H9 (cell line): Measurements from ENCODE around the gene RPL27A. TPM values are rescaled to one million over a fixed set of nuclear protein-coding genes. Genes with fewer than 3 reads are reported as not detected.

ENCODE experiments used
- DNase-seq: peaks from one replicate; pipeline ENCODE4 v3.0.0-alpha.2; 2017
- H2AFZ ChIP-seq: one replicate; pipeline ENCODE4 v1.6.1; 2013; ENCODE audit warnings: mild to moderate bottlenecking, low read length, control low read depth, moderate library complexity
- H2AK5ac ChIP-seq: 2 replicates; pipeline ENCODE4 v1.6.1; 2013; ENCODE audit warnings: low read length, control low read depth, mixed read lengths; ENCODE audit not compliant: insufficient read length
- H2BK120ac ChIP-seq: one replicate; pipeline ENCODE4 v1.6.1; 2013; ENCODE audit warnings: low read depth, mild to moderate bottlenecking, low read length, control low read depth, inconsistent platforms; ENCODE audit not compliant: poor library complexity, severe bottlenecking
- H2BK12ac ChIP-seq: 2 replicates; pipeline ENCODE4 v1.6.1; 2013; ENCODE audit warnings: low read length, control low read depth, mixed read lengths, low read depth; ENCODE audit not compliant: insufficient read length
- H2BK15ac ChIP-seq: 2 replicates; pipeline ENCODE4 v1.6.1; 2013; ENCODE audit warnings: low read depth, low read length, control low read depth
- H2BK20ac ChIP-seq: one replicate; pipeline ENCODE4 v1.6.1; 2013; ENCODE audit warnings: low read depth, mild to moderate bottlenecking, low read length, control low read depth, inconsistent platforms; ENCODE audit not compliant: poor library complexity, severe bottlenecking
- H2BK5ac ChIP-seq: 2 replicates; pipeline ENCODE4 v1.6.1; 2013; ENCODE audit warnings: low read length, control low read depth, mixed read lengths; ENCODE audit not compliant: insufficient read length
- H3K14ac ChIP-seq: 2 replicates; pipeline ENCODE4 v1.6.1; 2013; ENCODE audit warnings: low read length, control low read depth; ENCODE audit not compliant: insufficient read depth
- H3K18ac ChIP-seq: 2 replicates; pipeline ENCODE4 v1.6.1; 2013; ENCODE audit warnings: low read depth, mild to moderate bottlenecking, mixed read lengths, low read length, control low read depth; ENCODE audit not compliant: insufficient read length
- H3K23ac ChIP-seq: 2 replicates; pipeline ENCODE4 v1.6.1; 2013; ENCODE audit warnings: low read length, control low read depth, mixed read lengths, low read depth; ENCODE audit not compliant: insufficient read length
- H3K23me2 ChIP-seq: 2 replicates; pipeline ENCODE4 v1.6.1; 2013; ENCODE audit warnings: low read depth, mild to moderate bottlenecking, mixed read lengths, low read length, control low read depth; ENCODE audit not compliant: insufficient read length, poor library complexity, severe bottlenecking
- H3K27ac ChIP-seq: 2 replicates; pipeline ENCODE4 v1.5.1; 2013; ENCODE audit warnings: low read length, control low read depth, mixed read lengths, low read depth; ENCODE audit not compliant: insufficient read length
- H3K27me3 ChIP-seq: 2 replicates; pipeline ENCODE4 v1.6.1; 2013; ENCODE audit warnings: low read length, control low read depth, inconsistent platforms; ENCODE audit not compliant: insufficient read depth
- H3K4ac ChIP-seq: 2 replicates; pipeline ENCODE4 v1.6.1; 2013; ENCODE audit warnings: low read depth, mild to moderate bottlenecking, control low read depth, inconsistent platforms, low read length, moderate library complexity
- H3K4me1 ChIP-seq: 2 replicates; pipeline ENCODE4 v1.6.1; 2013; ENCODE audit warnings: low read length, control low read depth, inconsistent platforms; ENCODE audit not compliant: insufficient read depth
- H3K4me2 ChIP-seq: 2 replicates; pipeline ENCODE4 v1.6.1; 2013; ENCODE audit warnings: low read length, control low read depth, mixed read lengths; ENCODE audit not compliant: insufficient read length, insufficient read depth
- H3K56ac ChIP-seq: 2 replicates; pipeline ENCODE4 v1.6.1; 2013; ENCODE audit warnings: low read depth, mild to moderate bottlenecking, mixed read lengths, low read length, control low read depth; ENCODE audit not compliant: insufficient read length
- H3K79me1 ChIP-seq: 2 replicates; pipeline ENCODE4 v1.6.1; 2013; ENCODE audit warnings: low read depth, mild to moderate bottlenecking, moderate library complexity, low read length, control low read depth, inconsistent platforms; ENCODE audit not compliant: insufficient read depth, poor library complexity, severe bottlenecking
- H3K79me2 ChIP-seq: 2 replicates; pipeline ENCODE4 v1.6.1; 2013; ENCODE audit warnings: low read length, control low read depth, inconsistent platforms; ENCODE audit not compliant: insufficient read depth
- H3K9ac ChIP-seq: 2 replicates; pipeline ENCODE4 v1.6.1; 2013; ENCODE audit warnings: low read length, control low read depth, mixed read lengths; ENCODE audit not compliant: insufficient read length; ENCODE audit errors: extremely low read depth
- H3K9me3 ChIP-seq: one replicate; pipeline ENCODE4 v1.6.1; 2013; ENCODE audit warnings: low read depth, low read length, inconsistent platforms; ENCODE audit not compliant: control insufficient read depth
- H3T11ph ChIP-seq: one replicate; pipeline ENCODE4 v1.6.1; 2013; ENCODE audit warnings: mild to moderate bottlenecking, low read length, control low read depth, inconsistent platforms
- H4K20me1 ChIP-seq: one replicate; pipeline ENCODE4 v1.6.1; 2013; ENCODE audit not compliant: control insufficient read depth, insufficient read length, insufficient read depth
- H4K5ac ChIP-seq: 2 replicates; pipeline ENCODE4 v1.6.1; 2013; ENCODE audit warnings: low read depth, mild to moderate bottlenecking, mixed read lengths, low read length, control low read depth; ENCODE audit not compliant: insufficient read length
- H4K8ac ChIP-seq: replicated peaks from 2 replicates; pipeline ENCODE4 v1.6.1; 2013; ENCODE audit warnings: low read length, control low read depth, mixed read lengths, low read depth; ENCODE audit not compliant: insufficient read length
- H4K91ac ChIP-seq: 2 replicates; pipeline ENCODE4 v1.6.1; 2013; ENCODE audit warnings: low read depth, mild to moderate bottlenecking, moderate library complexity, mixed read lengths, low read length, control low read depth; ENCODE audit not compliant: insufficient read length
- H3K27ac Mint-ChIP-seq, 3 experiments: 2 replicates in 2 of 3; 3 replicates in 1 of 3; pipeline ENCODE4 v1.8.0; 2020 to 2021; ENCODE audit warnings: mixed read lengths in 3 of 3, mild to moderate bottlenecking in 1 of 3, moderate library complexity in 1 of 3
- H3K27me3 Mint-ChIP-seq: 2 replicates; pipeline ENCODE4 v1.8.0; 2021; ENCODE audit warnings: low read depth, mild to moderate bottlenecking, moderate library complexity, mixed read lengths
- H3K36me3 Mint-ChIP-seq, 3 experiments: 2 replicates in 2 of 3; 3 replicates in 1 of 3; pipeline ENCODE4 v1.8.0; 2020 to 2021; ENCODE audit warnings: low read depth in 3 of 3, mixed read lengths in 3 of 3; ENCODE audit not compliant: insufficient read depth in 1 of 3
- H3K4me1 Mint-ChIP-seq, 2 experiments: 2 replicates each; pipeline ENCODE4 v1.8.0; 2020; ENCODE audit warnings: mixed read lengths in 2 of 2
- H3K4me3 Mint-ChIP-seq, 2 experiments: 2 replicates in 1 of 2; 3 replicates in 1 of 2; pipeline ENCODE4 v1.8.0; 2020 to 2021; ENCODE audit warnings: mild to moderate bottlenecking in 2 of 2, mixed read lengths in 2 of 2, moderate library complexity in 1 of 2
- H3K9me3 Mint-ChIP-seq, 2 experiments: 2 replicates in 1 of 2; 3 replicates in 1 of 2; pipeline ENCODE4 v1.8.0; 2020; ENCODE audit warnings: mild to moderate bottlenecking in 2 of 2, mixed read lengths in 2 of 2, moderate library complexity in 1 of 2
- CTCF ChIP-seq: fragments of 200-600 bp; sonication (generic); conservative IDR thresholded peaks from 3 replicates; pipeline ENCODE4 v1.8.0; 2021; ENCODE audit warnings: antibody characterized with exemption, mild to moderate bottlenecking
- WGBS: extraction: QIAGEN DNeasy Blood & Tissue Kit; methylation state at CpG from one replicate; pipeline ENCODE4 v1.1.7; 2013; ENCODE audit warnings: missing lambda C conversion rate, low lambda C conversion rate, mixed read lengths; ENCODE audit not compliant: insufficient read length; ENCODE audit errors: extremely low coverage; 5-methylcytosine and 5-hydroxymethylcytosine counted together
- total RNA-seq: library from RNA; stranded (reverse); gene quantifications from 2 replicates; pipeline ENCODE4 v1.2.1, GENCODE V29; 2021

Gene RPL27A
- total RNA-seq, 1 experiment from 2014 or later: 1,152 TPM

GRCh38 chr11:8732748-8733241, 50.2 kb downstream of the RPL27A start:
- Histone ChIP-seq H3K23ac (no peak overlapping the region), H2BK120ac (no peak overlapping the region), H3K4me1 (no peaks in the 10 kb centered on the region; the same call in 1 of the 2 replicates), H3K56ac (no peak overlapping the region), H3K27ac (no peak overlapping the region), H2AK5ac (no peak overlapping the region), H2AFZ (no peak overlapping the region), H2BK20ac (no peak overlapping the region), H3T11ph (no peak overlapping the region), H2BK5ac (no peak overlapping the region), H4K91ac (no peak overlapping the region), H3K9ac (no peak overlapping the region), H2BK12ac (no peak overlapping the region), H3K9me3 (no peaks in the 10 kb centered on the region), H3K79me1 (no peaks in the 10 kb centered on the region), H4K20me1 (no peaks in the 10 kb centered on the region), H3K18ac (no peak overlapping the region), H3K4me2 (no peak overlapping the region), H3K14ac (no peak overlapping the region), H3K4ac (no peak overlapping the region), H4K5ac (no peak overlapping the region), H3K79me2 (no peaks in the 10 kb centered on the region), H3K27me3 (no peaks in the 10 kb centered on the region), H4K8ac (no peak overlapping the region), H2BK15ac (no peak overlapping the region), H3K23me2 (peaks cover 2% of the 10 kb centered on the region)
- 0 out of 7 replicates have a peak overlapping the region, but pooled peaks of 1 of the 3 experiments have one; percentile 4 for H3K27ac Mint-ChIP-seq
- H3K36me3 Mint-ChIP-seq: peaks cover 0 to 6% (median 4%) of the 10 kb centered on the region in 3 experiments; a peak in 2 of 7 replicates
- no peaks in the 10 kb centered on the region for H3K27me3 Mint-ChIP-seq
- no peak for DNase-seq
- no peak for TF ChIP-seq CTCF
- H3K4me1 Mint-ChIP-seq: peaks cover 6 to 12% of the 10 kb centered on the region in 2 experiments; a peak in 2 of 4 replicates
- no peaks in the 10 kb centered on the region for H3K9me3 Mint-ChIP-seq
- WGBS: no CpG with 5 or more reads among the region's 7 CpGs
- no peak overlapping the region for H3K4me3 Mint-ChIP-seq
